DOHH2 (cell line): ENCODE measurements around the gene TEX36.

Experiments used
- H3F3A ChIP-seq: fragments of 200-600 bp; sonication (generic), shearing (Covaris generic); 2 replicates; pipeline ENCODE4 v1.6.0; 2016; ENCODE audit warnings: antibody characterized with exemption, mild to moderate bottlenecking; ENCODE audit not compliant: control insufficient read depth, insufficient read depth
- H3K27ac ChIP-seq: fragments of 200-600 bp; sonication (generic); 2 replicates; pipeline ENCODE4 v1.5.1; 2014; ENCODE audit warnings: low read depth, mild to moderate bottlenecking, low read length, moderate library complexity
- H3K27me3 ChIP-seq: fragments of 200-600 bp; sonication (generic); 2 replicates; pipeline ENCODE4 v1.6.1; 2014; ENCODE audit warnings: mild to moderate bottlenecking, low read length, mixed read lengths; ENCODE audit not compliant: control insufficient read depth
- H3K36me3 ChIP-seq: fragments of 200-600 bp; sonication (generic); 2 replicates; pipeline ENCODE4 v1.6.1; 2014; ENCODE audit warnings: mild to moderate bottlenecking, low read length, moderate library complexity, mixed read lengths; ENCODE audit not compliant: control insufficient read depth
- H3K4me1 ChIP-seq: fragments of 200-600 bp; sonication (generic); 2 replicates; pipeline ENCODE4 v1.6.1; 2014; ENCODE audit warnings: mild to moderate bottlenecking, low read length, mixed read lengths; ENCODE audit not compliant: control insufficient read depth
- H3K4me2 ChIP-seq: fragments of 200-600 bp; sonication (generic); 2 replicates; pipeline ENCODE4 v1.6.0; 2014; ENCODE audit warnings: mild to moderate bottlenecking, low read length, moderate library complexity
- H3K4me3 ChIP-seq: fragments of 200-600 bp; sonication (generic); 2 replicates; pipeline ENCODE4 v1.5.1; 2014; ENCODE audit warnings: mild to moderate bottlenecking, low read length, mixed read lengths
- H3K79me2 ChIP-seq: fragments of 200-600 bp; sonication (generic); 2 replicates; pipeline ENCODE4 v1.6.1; 2014; ENCODE audit warnings: mild to moderate bottlenecking, low read length, mixed read lengths; ENCODE audit not compliant: control insufficient read depth
- H3K9me2 ChIP-seq: fragments of 200-600 bp; sonication (generic); replicated peaks from 2 replicates; pipeline ENCODE4 v1.6.1; 2014; ENCODE audit warnings: mild to moderate bottlenecking, low read length, mixed read lengths; ENCODE audit not compliant: control insufficient read depth
- H3K9me3 ChIP-seq: fragments of 200-600 bp; sonication (generic); 2 replicates; pipeline ENCODE4 v1.6.1; 2014; ENCODE audit warnings: antibody characterized with exemption, low read length, mixed read lengths; ENCODE audit not compliant: control insufficient read depth, insufficient read depth
- H4K20me1 ChIP-seq: fragments of 200-600 bp; sonication (generic); 2 replicates; pipeline ENCODE4 v1.6.0; 2014; ENCODE audit warnings: low read depth, mild to moderate bottlenecking, antibody characterized with exemption, low read length, moderate library complexity; ENCODE audit not compliant: control insufficient read depth, insufficient read depth
- CTCF ChIP-seq: fragments of 200-600 bp; sonication (generic); IDR thresholded peaks from one replicate; pipeline ENCODE4 v1.5.1; 2014; ENCODE audit warnings: antibody characterized with exemption, mild to moderate bottlenecking, low read depth, low read length; ENCODE audit not compliant: poor library complexity, severe bottlenecking
- EZH2phosphoT487 ChIP-seq: fragments of 200-600 bp; sonication (generic); IDR thresholded peaks from 2 replicates; pipeline ENCODE4 v1.6.1; 2017; ENCODE audit warnings: borderline replicate concordance, mild to moderate bottlenecking, antibody characterized with exemption, low read length, moderate library complexity, mixed read lengths

Gene TEX36

GRCh38 chr10:125711110-125711750, 28.3 kb upstream of the TEX36 start:
- H3K9me3 ChIP-seq: no peaks in the 10 kb centered on the region
- no peaks in the 10 kb centered on the region for H4K20me1 ChIP-seq
- no peak overlapping the region for H3K4me3 ChIP-seq
- TF ChIP-seq EZH2phosphoT487 (no peak), CTCF (no peak)
- no peaks in the 10 kb centered on the region for H3K9me2 ChIP-seq
- no peak overlapping the region for H3K4me2 ChIP-seq
- no peaks in the 10 kb centered on the region for H3K4me1 ChIP-seq
- no peaks in the 10 kb centered on the region for H3K79me2 ChIP-seq
- no peaks in the 10 kb centered on the region for H3F3A ChIP-seq
- H3K27me3 ChIP-seq: peaks cover 29% of the 10 kb centered on the region
- H3K27ac ChIP-seq: no peak overlapping the region
- H3K36me3 ChIP-seq: no peaks in the 10 kb centered on the region

GRCh38 chr10:125709553-125710474, 26.9 kb upstream of the TEX36 start:
- Histone ChIP-seq H3F3A (no peaks in the 10 kb centered on the region), H3K9me2 (no peaks in the 10 kb centered on the region), H4K20me1 (no peaks in the 10 kb centered on the region), H3K4me1 (no peaks in the 10 kb centered on the region), H3K79me2 (no peaks in the 10 kb centered on the region), H3K27me3 (peaks cover 29% of the 10 kb centered on the region), H3K27ac (no peak overlapping the region), H3K36me3 (no peaks in the 10 kb centered on the region), H3K4me3 (no peak overlapping the region), H3K4me2 (no peak overlapping the region), H3K9me3 (no peaks in the 10 kb centered on the region)
- TF ChIP-seq CTCF: no peak
- 0 out of 2 replicates have a peak, but pooled peaks have one; percentile 43 for TF ChIP-seq EZH2phosphoT487

DNA sequence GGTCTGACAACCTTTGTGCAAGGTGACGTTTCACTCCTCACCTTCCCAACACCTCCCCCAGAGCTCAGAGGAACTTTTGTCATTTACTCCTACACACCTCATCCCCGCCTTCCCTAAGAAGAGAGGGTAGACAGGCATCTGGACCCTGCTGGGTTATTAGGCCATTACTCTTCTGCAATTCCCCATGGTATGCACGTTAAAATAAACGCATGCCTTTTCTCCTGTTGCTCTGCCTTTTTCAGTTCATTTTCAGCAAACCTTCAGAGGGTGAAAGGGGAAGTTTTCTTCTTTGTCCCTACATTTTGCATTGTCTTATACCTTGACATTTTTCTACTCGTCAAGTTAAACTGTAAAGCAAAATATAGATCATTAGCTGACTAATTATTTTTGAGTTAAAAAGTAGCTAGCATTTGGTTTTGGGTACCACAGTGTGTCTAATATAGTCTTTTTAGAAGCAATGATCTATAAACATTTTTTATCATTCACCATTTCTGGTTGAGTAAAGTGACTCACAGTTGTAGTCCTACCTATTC, 26.1 kb upstream of the TEX36 start:
- Histone ChIP-seq H3K4me3 (no peak overlapping the region), H3K79me2 (no peaks in the 10 kb centered on the region), H3K36me3 (no peaks in the 10 kb centered on the region), H3K4me1 (no peaks in the 10 kb centered on the region), H3F3A (no peaks in the 10 kb centered on the region), H4K20me1 (no peaks in the 10 kb centered on the region), H3K27me3 (peaks cover 29% of the 10 kb centered on the region), H3K27ac (no peak overlapping the region), H3K4me2 (no peak overlapping the region), H3K9me3 (no peaks in the 10 kb centered on the region), H3K9me2 (no peaks in the 10 kb centered on the region)
- TF ChIP-seq EZH2phosphoT487 (no peak), CTCF (no peak)
